ENCODE measurements around the gene TRAM2. TPM values are rescaled to one million over a fixed set of nuclear protein-coding genes. Genes with fewer than 3 reads are reported as not detected.

The TRAM2 gene
- total and polyA plus RNA-seq, 2 of the 13 experiments (the other 11 are each of a cell fraction or from before 2014, with no cell fraction given), result 49.1 to 72.5 TPM

- TF ChIP-seq, protein P1, sequence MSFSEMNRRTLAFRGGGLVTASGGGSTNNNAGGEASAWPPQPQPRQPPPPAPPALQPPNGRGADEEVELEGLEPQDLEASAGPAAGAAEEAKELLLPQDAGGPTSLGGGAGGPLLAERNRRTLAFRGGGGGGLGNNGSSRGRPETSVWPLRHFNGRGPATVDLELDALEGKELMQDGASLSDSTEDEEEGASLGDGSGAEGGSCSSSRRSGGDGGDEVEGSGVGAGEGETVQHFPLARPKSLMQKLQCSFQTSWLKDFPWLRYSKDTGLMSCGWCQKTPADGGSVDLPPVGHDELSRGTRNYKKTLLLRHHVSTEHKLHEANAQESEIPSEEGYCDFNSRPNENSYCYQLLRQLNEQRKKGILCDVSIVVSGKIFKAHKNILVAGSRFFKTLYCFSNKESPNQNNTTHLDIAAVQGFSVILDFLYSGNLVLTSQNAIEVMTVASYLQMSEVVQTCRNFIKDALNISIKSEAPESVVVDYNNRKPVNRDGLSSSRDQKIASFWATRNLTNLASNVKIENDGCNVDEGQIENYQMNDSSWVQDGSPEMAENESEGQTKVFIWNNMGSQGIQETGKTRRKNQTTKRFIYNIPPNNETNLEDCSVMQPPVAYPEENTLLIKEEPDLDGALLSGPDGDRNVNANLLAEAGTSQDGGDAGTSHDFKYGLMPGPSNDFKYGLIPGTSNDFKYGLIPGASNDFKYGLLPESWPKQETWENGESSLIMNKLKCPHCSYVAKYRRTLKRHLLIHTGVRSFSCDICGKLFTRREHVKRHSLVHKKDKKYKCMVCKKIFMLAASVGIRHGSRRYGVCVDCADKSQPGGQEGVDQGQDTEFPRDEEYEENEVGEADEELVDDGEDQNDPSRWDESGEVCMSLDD (CRISPR knock-in tag; IDR thresholded peaks at IDR 0.05; ENCODE audit: borderline replicate concordance), result no peak; the same call in 1 of the 2 replicates
- TF ChIP-seq, protein P2, sequence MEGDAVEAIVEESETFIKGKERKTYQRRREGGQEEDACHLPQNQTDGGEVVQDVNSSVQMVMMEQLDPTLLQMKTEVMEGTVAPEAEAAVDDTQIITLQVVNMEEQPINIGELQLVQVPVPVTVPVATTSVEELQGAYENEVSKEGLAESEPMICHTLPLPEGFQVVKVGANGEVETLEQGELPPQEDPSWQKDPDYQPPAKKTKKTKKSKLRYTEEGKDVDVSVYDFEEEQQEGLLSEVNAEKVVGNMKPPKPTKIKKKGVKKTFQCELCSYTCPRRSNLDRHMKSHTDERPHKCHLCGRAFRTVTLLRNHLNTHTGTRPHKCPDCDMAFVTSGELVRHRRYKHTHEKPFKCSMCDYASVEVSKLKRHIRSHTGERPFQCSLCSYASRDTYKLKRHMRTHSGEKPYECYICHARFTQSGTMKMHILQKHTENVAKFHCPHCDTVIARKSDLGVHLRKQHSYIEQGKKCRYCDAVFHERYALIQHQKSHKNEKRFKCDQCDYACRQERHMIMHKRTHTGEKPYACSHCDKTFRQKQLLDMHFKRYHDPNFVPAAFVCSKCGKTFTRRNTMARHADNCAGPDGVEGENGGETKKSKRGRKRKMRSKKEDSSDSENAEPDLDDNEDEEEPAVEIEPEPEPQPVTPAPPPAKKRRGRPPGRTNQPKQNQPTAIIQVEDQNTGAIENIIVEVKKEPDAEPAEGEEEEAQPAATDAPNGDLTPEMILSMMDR (CRISPR knock-in tag; IDR thresholded peaks at IDR 0.05), result peak; percentile 26; the same call in 1 of the 2 replicates
- no peak for TF ChIP-seq ZNF572 (CRISPR knock-in tag; IDR thresholded peaks at IDR 0.05)
- TF ChIP-seq ZNF513 (CRISPR knock-in tag; conservative IDR thresholded peaks at IDR 0.05), result no peak
- TF ChIP-seq, protein P3, sequence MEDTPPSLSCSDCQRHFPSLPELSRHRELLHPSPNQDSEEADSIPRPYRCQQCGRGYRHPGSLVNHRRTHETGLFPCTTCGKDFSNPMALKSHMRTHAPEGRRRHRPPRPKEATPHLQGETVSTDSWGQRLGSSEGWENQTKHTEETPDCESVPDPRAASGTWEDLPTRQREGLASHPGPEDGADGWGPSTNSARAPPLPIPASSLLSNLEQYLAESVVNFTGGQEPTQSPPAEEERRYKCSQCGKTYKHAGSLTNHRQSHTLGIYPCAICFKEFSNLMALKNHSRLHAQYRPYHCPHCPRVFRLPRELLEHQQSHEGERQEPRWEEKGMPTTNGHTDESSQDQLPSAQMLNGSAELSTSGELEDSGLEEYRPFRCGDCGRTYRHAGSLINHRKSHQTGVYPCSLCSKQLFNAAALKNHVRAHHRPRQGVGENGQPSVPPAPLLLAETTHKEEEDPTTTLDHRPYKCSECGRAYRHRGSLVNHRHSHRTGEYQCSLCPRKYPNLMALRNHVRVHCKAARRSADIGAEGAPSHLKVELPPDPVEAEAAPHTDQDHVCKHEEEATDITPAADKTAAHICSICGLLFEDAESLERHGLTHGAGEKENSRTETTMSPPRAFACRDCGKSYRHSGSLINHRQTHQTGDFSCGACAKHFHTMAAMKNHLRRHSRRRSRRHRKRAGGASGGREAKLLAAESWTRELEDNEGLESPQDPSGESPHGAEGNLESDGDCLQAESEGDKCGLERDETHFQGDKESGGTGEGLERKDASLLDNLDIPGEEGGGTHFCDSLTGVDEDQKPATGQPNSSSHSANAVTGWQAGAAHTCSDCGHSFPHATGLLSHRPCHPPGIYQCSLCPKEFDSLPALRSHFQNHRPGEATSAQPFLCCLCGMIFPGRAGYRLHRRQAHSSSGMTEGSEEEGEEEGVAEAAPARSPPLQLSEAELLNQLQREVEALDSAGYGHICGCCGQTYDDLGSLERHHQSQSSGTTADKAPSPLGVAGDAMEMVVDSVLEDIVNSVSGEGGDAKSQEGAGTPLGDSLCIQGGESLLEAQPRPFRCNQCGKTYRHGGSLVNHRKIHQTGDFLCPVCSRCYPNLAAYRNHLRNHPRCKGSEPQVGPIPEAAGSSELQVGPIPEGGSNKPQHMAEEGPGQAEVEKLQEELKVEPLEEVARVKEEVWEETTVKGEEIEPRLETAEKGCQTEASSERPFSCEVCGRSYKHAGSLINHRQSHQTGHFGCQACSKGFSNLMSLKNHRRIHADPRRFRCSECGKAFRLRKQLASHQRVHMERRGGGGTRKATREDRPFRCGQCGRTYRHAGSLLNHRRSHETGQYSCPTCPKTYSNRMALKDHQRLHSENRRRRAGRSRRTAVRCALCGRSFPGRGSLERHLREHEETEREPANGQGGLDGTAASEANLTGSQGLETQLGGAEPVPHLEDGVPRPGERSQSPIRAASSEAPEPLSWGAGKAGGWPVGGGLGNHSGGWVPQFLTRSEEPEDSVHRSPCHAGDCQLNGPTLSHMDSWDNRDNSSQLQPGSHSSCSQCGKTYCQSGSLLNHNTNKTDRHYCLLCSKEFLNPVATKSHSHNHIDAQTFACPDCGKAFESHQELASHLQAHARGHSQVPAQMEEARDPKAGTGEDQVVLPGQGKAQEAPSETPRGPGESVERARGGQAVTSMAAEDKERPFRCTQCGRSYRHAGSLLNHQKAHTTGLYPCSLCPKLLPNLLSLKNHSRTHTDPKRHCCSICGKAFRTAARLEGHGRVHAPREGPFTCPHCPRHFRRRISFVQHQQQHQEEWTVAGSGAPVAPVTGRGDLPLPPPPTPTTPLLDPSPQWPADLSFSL (CRISPR knock-in tag; IDR thresholded peaks at IDR 0.05), result no peak; the same call in 1 of the 2 replicates
- 0 out of 2 replicates have a peak, but pooled peaks have one; percentile 51 for TF ChIP-seq POGK (CRISPR knock-in tag; conservative IDR thresholded peaks at IDR 0.05)
- no peak for TF ChIP-seq MYNN (CRISPR knock-in tag; IDR thresholded peaks at IDR 0.05; ENCODE audit: low read depth)
- no peak for TF ChIP-seq ZBTB39 (CRISPR knock-in tag; IDR thresholded peaks at IDR 0.05)
- no peak for TF ChIP-seq ZFYVE20 (CRISPR knock-in tag; IDR thresholded peaks at IDR 0.05; ENCODE audit: borderline replicate concordance, low read depth)
Measured at GRCh38 chr6:52517502-52518278, 59.2 kb downstream of the TRAM2 start (continued).

Measured in HepG2 (cell line).